Measurements from ENCODE around the gene MAGEA9.
"Not testable (repeated sequence)": the region's sequence is repeated elsewhere in the genome, so short reads cannot be mapped to it uniquely, and the experiment has no call there.

Gene MAGEA9

GRCh38 chrX:149818652-149819051, 36.9 kb downstream of the MAGEA9 start:
- DNase-seq = no peak

GRCh38 chrX:149819371-149819770, 37.6 kb downstream of the MAGEA9 start:
- no peak for DNase-seq

- peak in 2 of 4 experiments; percentile 13 to 34 for DNase-seq
Measured at GRCh38 chrX:149825424-149825823, 43.7 kb downstream of the MAGEA9 start.

GRCh38 chrX:149827254-149827653, 45.5 kb downstream of the MAGEA9 start:
- no peak for DNase-seq

GRCh38 chrX:149829751-149830191, 48.0 kb downstream of the MAGEA9 start:
- DNase-seq = no peak

- no peak for DNase-seq
Measured at GRCh38 chrX:149830192-149830873, 48.6 kb downstream of the MAGEA9 start.

GRCh38 chrX:149831473-149831872, 49.7 kb downstream of the MAGEA9 start:
- DNase-seq = no peak

- not testable (repeated sequence) for DNase-seq
Measured at GRCh38 chrX:149836728-149837127, 55.0 kb downstream of the MAGEA9 start.

- no peak for DNase-seq
Measured at GRCh38 chrX:149837167-149837566, 55.4 kb downstream of the MAGEA9 start.
